GM20000 (cell line): ENCODE results near the gene AKAP9.
"Not testable (repeated sequence)": the region's sequence is repeated elsewhere in the genome, so short reads cannot be mapped to it uniquely, and the experiment has no call there.

Experiments used
- DNase-seq: peaks from one replicate; pipeline ENCODE4 v3.0.0; 2012; ENCODE audit warnings: low spot score
- CTCF ChIP-seq: IDR thresholded peaks from 2 replicates; pipeline ENCODE4 v1.5.1; 2012; ENCODE audit warnings: mild to moderate bottlenecking, control low read depth; ENCODE audit errors: extremely low read depth, missing control alignments

AKAP9 gene

GRCh38 chr7:92095380-92095779 is 154.7 kb downstream of the AKAP9 start:
- DNase-seq = no peak
- no peak for TF ChIP-seq CTCF

GRCh38 chr7:92100534-92100933 is 159.9 kb downstream of the AKAP9 start:
- no peak for TF ChIP-seq CTCF
- DNase-seq = no peak

GRCh38 chr7:92102862-92103261 is 162.2 kb downstream of the AKAP9 start:
- not testable (repeated sequence) for DNase-seq

- TF ChIP-seq CTCF = no peak
- DNase-seq = no peak
Observed at GRCh38 chr7:92108821-92109220, 168.2 kb downstream of the AKAP9 start.

- TF ChIP-seq CTCF = no peak
- no peak for DNase-seq
Observed at GRCh38 chr7:92110857-92111256, 170.2 kb downstream of the AKAP9 start.

GRCh38 chr7:92115821-92116220 is 175.2 kb downstream of the AKAP9 start:
- no peak for TF ChIP-seq CTCF
- DNase-seq = no peak

- TF ChIP-seq CTCF = no peak
- DNase-seq = no peak
Observed at GRCh38 chr7:92116949-92117348, 176.3 kb downstream of the AKAP9 start.

GRCh38 chr7:92119213-92119759 is 178.6 kb downstream of the AKAP9 start:
- no peak for TF ChIP-seq CTCF
- DNase-seq = no peak
